GM12878 (cell line): ENCODE measurements around the gene C15orf61. TPM values are rescaled to one million over a fixed set of nuclear protein-coding genes. Genes with fewer than 3 reads are reported as not detected.

Source experiments
- BACH1 ChIP-seq: fragments of 450-650 bp; IDR thresholded peaks from 2 replicates; pipeline ENCODE4 v1.6.1; 2017; ENCODE audit warnings: mild to moderate bottlenecking, borderline replicate concordance
- BCL11A ChIP-seq: IDR thresholded peaks from 2 replicates; pipeline ENCODE4 v1.6.1; 2011; ENCODE audit warnings: low read depth, low read length
- BHLHE40 ChIP-seq, 2 experiments: fragments of 450-650 bp in 1 of 2; IDR thresholded peaks; 2 replicates each; pipeline ENCODE4 v1.6.1; 2011 to 2017; ENCODE audit warnings: low read depth in 2 of 2, borderline replicate concordance in 1 of 2, improper control_type of control experiment in 1 of 2, low read length in 1 of 2, mild to moderate bottlenecking in 1 of 2
- EZH2 ChIP-seq: IDR thresholded peaks from 2 replicates; pipeline ENCODE4 v1.6.1; 2012; ENCODE audit warnings: low read depth, mild to moderate bottlenecking, control low read depth, inconsistent platforms, low read length, borderline replicate concordance; ENCODE audit not compliant: control insufficient read depth
- FOS ChIP-seq: IDR thresholded peaks from 3 replicates; pipeline ENCODE4 v1.6.1; 2011; ENCODE audit warnings: borderline replicate concordance; ENCODE audit not compliant: insufficient read length; ENCODE audit errors: extremely low read depth
- GABPA ChIP-seq: IDR thresholded peaks from 2 replicates; pipeline ENCODE4 v1.6.1; 2014; ENCODE audit warnings: antibody characterized with exemption, low read depth, mild to moderate bottlenecking, inconsistent platforms
- IKZF2 ChIP-seq, 2 experiments: fragments of 450-650 bp; IDR thresholded peaks; 2 replicates each; pipeline ENCODE4 v1.6.1; 2017; ENCODE audit warnings: mild to moderate bottlenecking in 2 of 2, moderate library complexity in 2 of 2
- IRF4 ChIP-seq: IDR thresholded peaks from 2 replicates; pipeline ENCODE4 v1.6.1; 2011; ENCODE audit warnings: low read depth, low read length
- LARP7 ChIP-seq: fragments of 450-650 bp; IDR thresholded peaks from 2 replicates; pipeline ENCODE4 v1.6.1; 2017; ENCODE audit warnings: mild to moderate bottlenecking
- MEF2B ChIP-seq: fragments of 450-650 bp; IDR thresholded peaks from 2 replicates; pipeline ENCODE4 v1.6.1; 2018; ENCODE audit warnings: mild to moderate bottlenecking, moderate library complexity; ENCODE audit not compliant: partially characterized antibody, poor library complexity, severe bottlenecking
- MTA2 ChIP-seq: fragments of 450-650 bp; IDR thresholded peaks from 2 replicates; pipeline ENCODE4 v1.6.1; 2016; ENCODE audit warnings: low read depth, mild to moderate bottlenecking, moderate library complexity
- NFXL1 ChIP-seq: fragments of 450-650 bp; IDR thresholded peaks from 2 replicates; pipeline ENCODE4 v1.6.1; 2017; ENCODE audit warnings: antibody characterized with exemption, mild to moderate bottlenecking, borderline replicate concordance
- NFYA ChIP-seq: IDR thresholded peaks from 2 replicates; pipeline ENCODE4 v1.6.1; 2011; ENCODE audit warnings: low read depth, mild to moderate bottlenecking, low read length, improper control_type of control experiment, borderline replicate concordance
- NFYB ChIP-seq: IDR thresholded peaks from 2 replicates; pipeline ENCODE4 v1.6.1; 2011; ENCODE audit warnings: low read depth, mild to moderate bottlenecking, low read length, improper control_type of control experiment, moderate library complexity; ENCODE audit not compliant: insufficient read depth
- NR2C1 ChIP-seq: fragments of 450-650 bp; IDR thresholded peaks from 2 replicates; pipeline ENCODE4 v1.6.1; 2017; ENCODE audit warnings: antibody characterized with exemption, mild to moderate bottlenecking, moderate library complexity
- PAX8 ChIP-seq: fragments of 450-650 bp; IDR thresholded peaks from 2 replicates; pipeline ENCODE4 v1.6.1; 2017; ENCODE audit warnings: mild to moderate bottlenecking, moderate library complexity
- POLR2A ChIP-seq: IDR thresholded peaks from 2 replicates; pipeline ENCODE4 v1.6.1; 2011; ENCODE audit warnings: low read depth, mild to moderate bottlenecking, low read length
- POLR2AphosphoS5 ChIP-seq: IDR thresholded peaks from 2 replicates; pipeline ENCODE4 v1.6.1; 2011; ENCODE audit warnings: mild to moderate bottlenecking, low read length, inconsistent platforms
- RELA ChIP-seq: fragments of 450-650 bp; IDR thresholded peaks from 2 replicates; pipeline ENCODE4 v1.8.0; 2014; ENCODE audit warnings: borderline replicate concordance; ENCODE audit not compliant: partially characterized antibody
- RFX5 ChIP-seq: IDR thresholded peaks from 2 replicates; pipeline ENCODE4 v1.6.1; 2011; ENCODE audit warnings: low read depth, low read length, improper control_type of control experiment
- SMAD5 ChIP-seq: IDR thresholded peaks from 2 replicates; pipeline ENCODE4 v1.6.1; 2016; ENCODE audit warnings: antibody characterized with exemption, low read depth
- STAT3 ChIP-seq: IDR thresholded peaks from 2 replicates; pipeline ENCODE4 v1.6.1; 2011; ENCODE audit warnings: low read depth, low read length, improper control_type of control experiment
- TCF3 ChIP-seq: IDR thresholded peaks from 2 replicates; pipeline ENCODE4 v1.6.1; 2012; ENCODE audit warnings: low read depth, mild to moderate bottlenecking, low read length, borderline replicate concordance; ENCODE audit not compliant: insufficient read depth
- WRNIP1 ChIP-seq: IDR thresholded peaks from 2 replicates; pipeline ENCODE4 v1.6.1; 2011; ENCODE audit warnings: low read depth, low read length, improper control_type of control experiment, borderline replicate concordance
- ZNF207 ChIP-seq: fragments of 450-650 bp; IDR thresholded peaks from 2 replicates; pipeline ENCODE4 v1.6.1; 2014; ENCODE audit warnings: antibody characterized with exemption, mild to moderate bottlenecking, borderline replicate concordance
- polyA plus RNA-seq, 11 experiments: library from polyadenylated mRNA; depleted of rRNA in 4 of 11; unstranded in 6 of 11; stranded (reverse) in 5 of 11; fragments of >200 nt; fragmentation: Nextera tagmentation in 4 of 11; fragmentation: Illumina TruSeq in 1 of 11; extraction: Ambion mirVana in 4 of 11; extraction: Trizol in 1 of 11; gene quantifications; 1 replicate in 1 of 11; 2 replicates in 10 of 11; pipeline versions ENCODE4 v1.2.1 to v1.2.3, GENCODE V29; 2011 to 2016; ENCODE audit warnings: inconsistent platforms in 2 of 11, missing spikeins in 2 of 11, low read depth in 1 of 11
- total RNA-seq, 4 experiments: library from RNA; depleted of rRNA in 3 of 4; stranded (reverse); fragments of >200 nt in 3 of 4; fragmentation: Illumina TruSeq in 1 of 4; extraction: Trizol in 1 of 4; gene quantifications; 2 replicates each; pipeline versions ENCODE4 v1.2.1 to v1.2.3, GENCODE V29; 2013 to 2021
- TF ChIP-seq, protein P1 (sequence below): IDR thresholded peaks from 2 replicates; pipeline ENCODE4 v1.6.1; 2011; ENCODE audit warnings: mild to moderate bottlenecking, low read depth, low read length, moderate library complexity; ENCODE audit not compliant: insufficient replicate concordance

The C15orf61 gene
- total and polyA plus RNA-seq, 10 of the 15 experiments (the other 5 are each of a cell fraction or from before 2014, with no cell fraction given) = 1.4 to 8.7 (median 4.3) TPM

- TF ChIP-seq TCF3 = 0 out of 2 replicates have a peak, but pooled peaks have one; percentile 28
- no peak for TF ChIP-seq IRF4
- TF ChIP-seq RFX5 = no peak
- peak; percentile 21 to 60; a peak in 2 of 4 replicates for TF ChIP-seq IKZF2 (IDR thresholded peaks at IDR 0.05)
- 0 out of 2 replicates have a peak, but pooled peaks have one; percentile 61 for TF ChIP-seq NFXL1
- TF ChIP-seq NR2C1 = peak; percentile 97
- no peak for TF ChIP-seq WRNIP1
- TF ChIP-seq ZNF207 = 0 out of 2 replicates have a peak, but pooled peaks have one; percentile 53
- TF ChIP-seq PAX8 = no peak
- no peak for TF ChIP-seq FOS
- TF ChIP-seq MEF2B = no peak
- TF ChIP-seq EZH2 = no peak
- TF ChIP-seq GABPA = peak; percentile 92
- TF ChIP-seq BCL11A = no peak
- peak; percentile 94 for TF ChIP-seq LARP7
- peak in 1 of 2 experiments; percentile 56; a peak in 2 of 4 replicates for TF ChIP-seq BHLHE40 (IDR thresholded peaks at IDR 0.05; ENCODE audit: borderline replicate concordance in 1 of 2, low read depth in 2 of 2, low read length in 1 of 2)
- TF ChIP-seq, protein P1, sequence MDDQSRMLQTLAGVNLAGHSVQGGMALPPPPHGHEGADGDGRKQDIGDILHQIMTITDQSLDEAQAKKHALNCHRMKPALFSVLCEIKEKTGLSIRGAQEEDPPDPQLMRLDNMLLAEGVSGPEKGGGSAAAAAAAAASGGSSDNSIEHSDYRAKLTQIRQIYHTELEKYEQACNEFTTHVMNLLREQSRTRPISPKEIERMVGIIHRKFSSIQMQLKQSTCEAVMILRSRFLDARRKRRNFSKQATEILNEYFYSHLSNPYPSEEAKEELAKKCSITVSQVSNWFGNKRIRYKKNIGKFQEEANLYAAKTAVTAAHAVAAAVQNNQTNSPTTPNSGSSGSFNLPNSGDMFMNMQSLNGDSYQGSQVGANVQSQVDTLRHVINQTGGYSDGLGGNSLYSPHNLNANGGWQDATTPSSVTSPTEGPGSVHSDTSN = no peak
- no peak for TF ChIP-seq NFYB
- TF ChIP-seq SMAD5 = no peak
- TF ChIP-seq MTA2 = no peak
- peak; percentile 59 for TF ChIP-seq POLR2AphosphoS5
- no peak for TF ChIP-seq STAT3
- peak; percentile 61 for TF ChIP-seq RELA
- TF ChIP-seq NFYA = no peak
- TF ChIP-seq POLR2A = peak; percentile 85
- TF ChIP-seq BACH1 = peak; percentile 65
These were observed 21.8 kb downstream of the C15orf61 start, which contains the start of gene MAP2K5 (continued) for GRCh38 chr15:67542420-67543347.
